Colonic mucosa (tissue), 4 donors: Measurements from ENCODE around the gene SNN. TPM values are rescaled to one million over a fixed set of nuclear protein-coding genes. Genes with fewer than 3 reads are reported as not detected.

Experiments
- DNase-seq: peaks from one replicate; pipeline ENCODE4 v3.0.0-alpha.2; 2020
- H3K27ac ChIP-seq: fragments of 200-600 bp; one replicate; pipeline ENCODE4 v1.8.0; 2021
- H3K27me3 ChIP-seq: fragments of 200-600 bp; one replicate; pipeline ENCODE4 v1.8.0; 2021
- H3K36me3 ChIP-seq: fragments of 200-600 bp; one replicate; pipeline ENCODE4 v1.8.0; 2021
- H3K4me1 ChIP-seq: fragments of 200-600 bp; one replicate; pipeline ENCODE4 v1.8.0; 2021; ENCODE audit warnings: mild to moderate bottlenecking
- H3K4me3 ChIP-seq: fragments of 200-600 bp; one replicate; pipeline ENCODE4 v1.8.0; 2021
- H3K9ac ChIP-seq, 2 donors: one replicate each; pipeline ENCODE4 v1.7.0; 2013; ENCODE audit warnings: control low read depth in 2 of 2, low read depth in 2 of 2, low read length in 2 of 2
- H3K9me3 ChIP-seq: fragments of 200-600 bp; one replicate; pipeline ENCODE4 v1.8.0; 2021
- intact Hi-C: fragments of 100-400 bp; cut with DNase I; formaldehyde crosslinking; loops from one replicate; pipeline ENCODE4 v1.14.1; 2022
- total RNA-seq, 2 donors: library from RNA; stranded (reverse); fragmentation: NEBNext Ultra II Directional in 1 of 2; extraction: Animal tissue kit (Norgen Biotek cat#: 25700) in 1 of 2; gene quantifications; one replicate each; pipeline ENCODE4 v1.2.1, GENCODE V29; 2021
- TF ChIP-seq, protein P1 (sequence below): fragments of 200-600 bp; IDR thresholded peaks from one replicate; pipeline ENCODE4 v1.8.0; 2022; ENCODE audit warnings: antibody characterized with exemption, mild to moderate bottlenecking
- donor health status: healthy.
- donor health status: DM: no; HTN: no; CAD: no.
- donor health status: DM: no; HTN: no; CAD: no.

Gene SNN
- total RNA-seq, 2 donors from 2014 or later = 2.4 to 5.6 TPM

DNA sequence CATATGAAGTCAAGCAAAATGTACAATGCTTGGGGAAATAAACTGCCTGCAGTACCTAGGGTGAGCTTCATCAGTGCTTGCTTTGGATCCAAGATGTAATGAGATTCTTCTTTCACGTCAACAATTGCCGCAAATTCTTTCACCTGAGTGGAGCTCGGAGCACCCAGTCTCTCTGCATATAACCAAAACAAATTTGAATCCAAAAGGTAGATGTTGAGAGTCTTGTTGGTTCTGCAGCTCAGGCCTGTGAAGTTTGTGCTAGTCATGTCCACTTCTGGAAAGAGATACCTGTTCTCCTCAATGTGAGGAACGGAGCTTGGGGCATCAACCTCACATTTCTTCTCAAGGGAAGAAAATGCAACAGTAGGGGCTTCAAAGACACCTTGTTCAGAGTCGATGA is 23.0 kb downstream of the SNN start:
- Histone ChIP-seq H3K4me3 (no peak overlapping the region), H3K9me3 (no peaks in the 10 kb centered on the region), H3K36me3 (peaks cover 10% of the 10 kb centered on the region), H3K4me1 (no peaks in the 10 kb centered on the region), H3K27ac (no peak overlapping the region), H3K9ac (no peak overlapping the region), H3K27me3 (no peaks in the 10 kb centered on the region)
- TF ChIP-seq, protein P1, sequence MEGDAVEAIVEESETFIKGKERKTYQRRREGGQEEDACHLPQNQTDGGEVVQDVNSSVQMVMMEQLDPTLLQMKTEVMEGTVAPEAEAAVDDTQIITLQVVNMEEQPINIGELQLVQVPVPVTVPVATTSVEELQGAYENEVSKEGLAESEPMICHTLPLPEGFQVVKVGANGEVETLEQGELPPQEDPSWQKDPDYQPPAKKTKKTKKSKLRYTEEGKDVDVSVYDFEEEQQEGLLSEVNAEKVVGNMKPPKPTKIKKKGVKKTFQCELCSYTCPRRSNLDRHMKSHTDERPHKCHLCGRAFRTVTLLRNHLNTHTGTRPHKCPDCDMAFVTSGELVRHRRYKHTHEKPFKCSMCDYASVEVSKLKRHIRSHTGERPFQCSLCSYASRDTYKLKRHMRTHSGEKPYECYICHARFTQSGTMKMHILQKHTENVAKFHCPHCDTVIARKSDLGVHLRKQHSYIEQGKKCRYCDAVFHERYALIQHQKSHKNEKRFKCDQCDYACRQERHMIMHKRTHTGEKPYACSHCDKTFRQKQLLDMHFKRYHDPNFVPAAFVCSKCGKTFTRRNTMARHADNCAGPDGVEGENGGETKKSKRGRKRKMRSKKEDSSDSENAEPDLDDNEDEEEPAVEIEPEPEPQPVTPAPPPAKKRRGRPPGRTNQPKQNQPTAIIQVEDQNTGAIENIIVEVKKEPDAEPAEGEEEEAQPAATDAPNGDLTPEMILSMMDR = no peak
- no peak for DNase-seq
- intact Hi-C loops = no loop called here

DNA sequence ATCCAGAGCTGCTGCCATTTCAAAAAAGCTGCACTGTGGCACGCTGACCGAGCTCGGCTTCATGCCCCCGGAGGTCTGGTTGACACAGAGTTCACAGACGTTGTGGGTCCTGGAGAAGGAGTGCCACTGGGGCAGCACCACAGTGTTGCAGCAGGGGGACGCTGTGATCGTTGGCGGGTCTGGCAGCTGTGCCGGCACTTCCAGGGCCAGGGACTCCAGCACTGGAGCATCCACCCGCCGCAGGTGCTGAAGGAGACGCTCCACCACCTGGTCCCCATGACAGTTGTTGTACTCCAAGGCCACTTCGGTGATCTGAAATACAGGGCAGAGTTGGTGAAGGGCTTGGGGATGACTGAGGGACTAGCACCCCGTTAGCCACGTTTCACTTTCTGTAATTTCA is 23.5 kb downstream of the SNN start:
- no peak for DNase-seq
- intact Hi-C loops = no loop called here
- Histone ChIP-seq H3K9ac (no peak overlapping the region), H3K36me3 (peaks cover 10% of the 10 kb centered on the region), H3K27me3 (no peaks in the 10 kb centered on the region), H3K27ac (no peak overlapping the region), H3K4me3 (no peak overlapping the region), H3K9me3 (no peaks in the 10 kb centered on the region), H3K4me1 (no peaks in the 10 kb centered on the region)
- TF ChIP-seq, protein P1 = no peak

- intact Hi-C loops = no loop called here
- Histone ChIP-seq H3K27me3 (no peaks in the 10 kb centered on the region), H3K27ac (no peak overlapping the region), H3K4me1 (no peaks in the 10 kb centered on the region), H3K9ac (no peak overlapping the region), H3K36me3 (peaks cover 11% of the 10 kb centered on the region), H3K4me3 (no peak overlapping the region), H3K9me3 (no peaks in the 10 kb centered on the region)
- DNase-seq = no peak
- TF ChIP-seq, protein P1 = no peak
Observed at GRCh38 chr16:11692171-11692570, 23.9 kb downstream of the SNN start.

DNA sequence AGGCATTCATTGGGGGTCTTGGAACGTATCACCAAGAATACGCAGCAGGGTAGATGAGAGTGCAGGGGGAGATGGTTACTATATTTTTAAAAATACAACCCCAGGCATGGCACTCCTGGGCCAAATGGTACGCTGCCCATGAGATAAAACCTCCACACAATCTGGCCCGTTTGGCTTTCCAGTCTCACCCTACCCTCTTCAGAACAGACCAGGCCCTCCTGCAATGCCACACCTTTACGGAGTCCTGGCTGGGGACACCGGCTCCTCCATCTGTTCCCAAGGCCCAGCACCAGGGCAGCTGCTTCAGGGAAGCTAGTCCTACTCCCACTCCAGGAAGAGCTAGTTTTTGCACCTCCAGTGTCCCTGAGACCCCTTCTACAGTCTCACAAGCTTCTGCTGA is 24.4 kb downstream of the SNN start:
- no peaks in the 10 kb centered on the region for H3K27me3 ChIP-seq
- no peaks in the 10 kb centered on the region for H3K9me3 ChIP-seq
- no peak overlapping the region for H3K9ac ChIP-seq
- H3K4me3 ChIP-seq = no peak overlapping the region
- TF ChIP-seq, protein P1 = no peak
- intact Hi-C loops = no loop called here
- H3K36me3 ChIP-seq = peaks cover 16% of the 10 kb centered on the region
- DNase-seq = no peak
- H3K27ac ChIP-seq = no peak overlapping the region
- H3K4me1 ChIP-seq = no peaks in the 10 kb centered on the region

DNA sequence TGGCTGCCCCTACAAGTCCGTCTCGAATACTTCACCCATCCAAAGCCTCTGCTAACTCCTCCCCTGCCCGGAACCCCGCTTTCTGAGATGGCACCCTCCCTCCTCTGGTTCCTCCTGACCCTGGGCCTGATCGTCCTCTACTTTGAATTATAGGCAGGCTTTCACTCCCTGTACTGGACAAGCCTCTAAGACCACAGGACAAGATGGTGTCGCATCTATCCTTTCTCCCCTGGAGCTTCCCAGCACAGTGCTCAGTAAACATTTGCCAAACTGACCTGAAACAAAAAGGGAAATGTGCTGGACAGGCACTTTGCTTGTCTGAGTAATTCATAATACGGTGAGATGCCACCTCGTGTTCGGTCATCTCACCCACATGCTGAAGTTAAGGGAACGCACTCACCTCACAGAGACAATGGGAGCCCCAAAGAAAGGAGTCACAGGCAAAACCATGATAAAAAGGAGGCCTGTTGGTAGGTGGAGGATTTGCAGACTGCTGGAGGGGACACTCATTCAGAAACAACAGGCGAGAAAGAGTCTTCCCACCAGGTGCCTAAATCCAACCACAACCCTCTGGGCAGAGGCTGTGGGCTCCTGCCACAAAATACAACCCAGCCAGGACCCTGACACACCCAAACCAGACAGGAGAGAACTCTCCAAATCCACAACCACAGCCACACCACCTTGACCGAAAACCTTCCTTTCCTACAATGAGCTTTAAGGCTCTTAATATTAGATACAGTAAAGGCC is 28.2 kb downstream of the SNN start:
- no peaks in the 10 kb centered on the region for H3K27me3 ChIP-seq
- intact Hi-C loops = no loop called here
- H3K9ac ChIP-seq = no peak overlapping the region
- DNase-seq = no peak
- peaks cover 26% of the 10 kb centered on the region for H3K36me3 ChIP-seq
- no peaks in the 10 kb centered on the region for H3K9me3 ChIP-seq
- no peak overlapping the region for H3K4me3 ChIP-seq
- H3K27ac ChIP-seq = no peak overlapping the region
- H3K4me1 ChIP-seq = no peaks in the 10 kb centered on the region
- TF ChIP-seq, protein P1 = no peak
